Thoracic aorta (tissue), 2 donors: ENCODE results near the gene AHNAK. TPM values are rescaled to one million over a fixed set of nuclear protein-coding genes. Genes with fewer than 3 reads are reported as not detected.
"Not testable (repeated sequence)": the region's sequence is repeated elsewhere in the genome, so short reads cannot be mapped to it uniquely, and the experiment has no call there.

Source experiments
- ATAC-seq: fragments of 150-250 bp; one replicate; pipeline ENCODE4 v1.8.0; 2017; ENCODE audit warnings: low read depth; ENCODE audit not compliant: insufficient number of reproducible peaks, low FRiP score
- DNase-seq: peaks from one replicate; pipeline ENCODE4 v3.0.0-alpha.2; 2020; ENCODE audit warnings: low spot score
- H3K27ac ChIP-seq, 2 donors: fragments of 200-600 bp; sonication (generic); 1 replicate in 1 of 2; 2 replicates in 1 of 2; pipeline ENCODE4 v1.5.1; 2016; ENCODE audit warnings: mild to moderate bottlenecking in 2 of 2, moderate library complexity in 2 of 2
- H3K27me3 ChIP-seq: fragments of 200-600 bp; sonication (generic); replicated peaks from 2 replicates; pipeline ENCODE4 v1.6.0; 2016; ENCODE audit warnings: mild to moderate bottlenecking; ENCODE audit not compliant: insufficient read depth
- H3K36me3 ChIP-seq: fragments of 200-600 bp; sonication (generic); one replicate; pipeline ENCODE4 v1.5.1; 2016
- H3K4me1 ChIP-seq, 2 donors: fragments of 200-600 bp; sonication (generic); 1 replicate in 1 of 2; 2 replicates in 1 of 2; pipeline versions ENCODE4 v1.5.1 to v1.6.0; 2016; ENCODE audit warnings: low read depth in 2 of 2, mild to moderate bottlenecking in 1 of 2; ENCODE audit not compliant: control insufficient read depth in 1 of 2
- H3K4me3 ChIP-seq: fragments of 200-600 bp; sonication (generic); 2 replicates; pipeline ENCODE4 v1.5.1; 2016; ENCODE audit warnings: mild to moderate bottlenecking
- H3K9me3 ChIP-seq: fragments of 200-600 bp; sonication (generic); 2 replicates; pipeline ENCODE4 v1.5.1; 2016
- total RNA-seq, 2 donors: library from RNA; depleted of rRNA; stranded (reverse); fragments of >200 nt; gene quantifications; one replicate each; pipeline versions ENCODE4 v1.1.0 to v1.2.3, GENCODE V29; 2016
- TF ChIP-seq, protein P1 (sequence below): fragments of 200-600 bp; sonication (generic); IDR thresholded peaks from one replicate; pipeline ENCODE4 v1.5.1; 2019; ENCODE audit warnings: antibody characterized with exemption

The AHNAK gene
- total RNA-seq, 2 donors from 2014 or later, result 1,009 to 1,046 TPM

DNA sequence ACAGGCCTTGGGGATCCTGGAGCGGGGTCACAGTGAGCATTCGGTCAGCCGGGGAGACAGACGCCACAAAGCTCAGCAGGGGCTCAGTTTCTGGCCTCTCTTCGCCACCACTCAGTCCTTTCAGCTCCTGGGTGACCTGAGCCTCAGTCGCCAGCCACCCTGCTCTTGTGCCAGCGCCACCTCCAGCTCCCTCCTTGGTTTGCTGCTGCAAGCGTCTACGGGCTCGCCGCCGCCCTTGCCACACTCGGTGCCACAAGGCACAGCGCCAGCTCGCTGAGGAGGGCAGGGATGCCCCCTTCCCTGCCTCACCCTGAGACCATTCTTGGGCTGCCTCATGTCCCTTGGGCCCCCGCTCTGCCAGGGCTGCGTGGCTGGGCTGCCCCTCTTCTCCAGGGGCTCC, 28.6 kb upstream of the AHNAK start:
- peak overlapping the region; percentile 94 for H3K4me3 ChIP-seq
- TF ChIP-seq, protein P1, sequence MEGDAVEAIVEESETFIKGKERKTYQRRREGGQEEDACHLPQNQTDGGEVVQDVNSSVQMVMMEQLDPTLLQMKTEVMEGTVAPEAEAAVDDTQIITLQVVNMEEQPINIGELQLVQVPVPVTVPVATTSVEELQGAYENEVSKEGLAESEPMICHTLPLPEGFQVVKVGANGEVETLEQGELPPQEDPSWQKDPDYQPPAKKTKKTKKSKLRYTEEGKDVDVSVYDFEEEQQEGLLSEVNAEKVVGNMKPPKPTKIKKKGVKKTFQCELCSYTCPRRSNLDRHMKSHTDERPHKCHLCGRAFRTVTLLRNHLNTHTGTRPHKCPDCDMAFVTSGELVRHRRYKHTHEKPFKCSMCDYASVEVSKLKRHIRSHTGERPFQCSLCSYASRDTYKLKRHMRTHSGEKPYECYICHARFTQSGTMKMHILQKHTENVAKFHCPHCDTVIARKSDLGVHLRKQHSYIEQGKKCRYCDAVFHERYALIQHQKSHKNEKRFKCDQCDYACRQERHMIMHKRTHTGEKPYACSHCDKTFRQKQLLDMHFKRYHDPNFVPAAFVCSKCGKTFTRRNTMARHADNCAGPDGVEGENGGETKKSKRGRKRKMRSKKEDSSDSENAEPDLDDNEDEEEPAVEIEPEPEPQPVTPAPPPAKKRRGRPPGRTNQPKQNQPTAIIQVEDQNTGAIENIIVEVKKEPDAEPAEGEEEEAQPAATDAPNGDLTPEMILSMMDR, result no peak
- peaks cover 19 to 40% of the 10 kb centered on the region in 2 donors for H3K4me1 ChIP-seq
- H3K36me3 ChIP-seq, result peaks cover 32% of the 10 kb centered on the region
- no peak for DNase-seq
- no peaks in the 10 kb centered on the region for H3K27me3 ChIP-seq
- peak overlapping the region; percentile 90 to 94 for H3K27ac ChIP-seq
- ATAC-seq, result no peak
- no peaks in the 10 kb centered on the region for H3K9me3 ChIP-seq

DNA sequence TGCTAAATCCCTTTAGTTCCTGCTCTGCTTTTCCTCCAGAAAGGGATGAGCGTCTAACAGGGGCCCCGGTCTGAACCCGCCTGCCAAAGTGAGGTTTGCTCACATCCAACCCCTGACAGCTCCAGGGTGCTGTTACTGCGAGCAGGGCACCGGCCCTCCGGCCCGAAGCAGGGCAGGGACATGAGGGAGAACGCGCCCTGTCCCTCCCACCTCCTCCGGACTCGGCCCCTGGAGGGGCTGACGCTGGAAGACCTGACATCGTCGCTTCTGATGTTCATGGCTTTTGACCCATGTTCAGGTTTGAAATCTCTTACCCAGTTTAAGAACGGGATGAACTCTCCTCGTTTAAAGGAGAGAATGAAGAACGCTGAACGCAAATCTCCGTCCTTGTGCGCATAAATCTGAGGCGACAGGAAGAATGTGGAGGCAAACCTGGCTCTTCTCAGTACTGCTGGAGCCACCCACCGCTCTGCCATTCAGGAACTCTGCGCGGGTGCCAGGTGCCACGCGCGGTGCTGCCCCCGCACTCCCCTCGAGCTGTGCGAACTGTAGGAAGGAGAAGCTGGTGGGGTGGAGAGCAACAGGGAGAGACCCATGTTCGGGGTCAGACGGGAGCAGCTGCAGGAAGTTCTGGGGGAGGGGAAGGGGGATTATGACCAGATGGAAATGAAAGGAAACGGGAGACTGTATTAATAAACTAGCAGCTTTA, 27.9 kb upstream of the AHNAK start:
- DNase-seq, result no peak
- peak overlapping the region; percentile 90 to 94 for H3K27ac ChIP-seq
- no peaks in the 10 kb centered on the region for H3K27me3 ChIP-seq
- peak overlapping the region; percentile 94 for H3K4me3 ChIP-seq
- H3K9me3 ChIP-seq, result no peaks in the 10 kb centered on the region
- TF ChIP-seq, protein P1, result no peak
- peaks cover 19 to 46% of the 10 kb centered on the region in 2 donors for H3K4me1 ChIP-seq
- peaks cover 36% of the 10 kb centered on the region for H3K36me3 ChIP-seq
- ATAC-seq, result no peak

DNA sequence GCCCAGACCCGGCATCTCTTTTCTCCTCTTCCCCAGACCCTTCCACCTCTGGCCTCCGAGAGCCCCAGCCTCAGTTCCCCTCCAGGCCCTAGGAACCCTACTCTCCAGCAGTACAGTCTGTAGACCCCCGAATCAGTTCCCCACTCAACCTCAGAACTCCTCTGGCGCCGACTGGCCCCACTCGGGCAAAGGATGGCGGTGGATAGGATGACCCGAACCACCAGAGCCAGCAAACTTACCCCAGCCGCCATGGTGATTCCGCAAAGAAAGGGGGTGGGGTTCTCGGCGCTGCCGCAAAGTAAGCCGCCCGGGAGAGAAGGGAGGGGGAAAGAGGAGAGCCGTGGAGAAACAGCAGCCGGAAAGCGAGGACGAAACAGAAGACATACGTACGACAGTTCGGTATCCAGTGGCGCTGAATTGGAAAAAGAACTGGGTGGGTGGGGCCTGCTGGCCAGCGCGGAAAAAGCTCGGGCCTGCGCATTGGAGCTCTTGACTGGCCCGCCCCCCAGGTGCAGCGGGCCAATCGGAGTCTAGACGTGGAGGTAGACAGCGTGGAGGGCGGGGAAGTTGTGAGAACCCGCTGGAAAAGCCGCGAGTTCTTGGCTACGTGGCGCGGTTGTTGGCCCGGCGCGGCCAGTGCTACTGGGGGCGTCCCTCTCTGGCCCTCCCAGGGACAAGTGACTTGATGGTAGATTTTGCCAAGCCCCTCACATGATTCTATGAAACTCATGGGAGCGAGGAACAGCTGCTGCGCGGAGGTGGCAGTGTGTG, 27.2 kb upstream of the AHNAK start, which contains the start of gene EEF1G:
TSS of gene EEF1G (minus strand) at position 300 of the 771 bp plus-strand sequence. CDS start at position 251, 49 bp downstream.
- Histone ChIP-seq H3K27me3 (no peaks in the 10 kb centered on the region), H3K27ac (peak within 1 kb of the TSS; percentile 90 to 94), H3K36me3 (peaks cover 43% of the 10 kb centered on the region), H3K4me1 (peaks cover 19 to 46% of the 10 kb centered on the region in 2 donors), H3K4me3 (peak within 1 kb of the TSS; percentile 94), H3K9me3 (no peaks in the 10 kb centered on the region)
- TF ChIP-seq, protein P1, result no peak
- peak; percentile 89 for ATAC-seq
- DNase-seq, result peak; percentile 99

DNA sequence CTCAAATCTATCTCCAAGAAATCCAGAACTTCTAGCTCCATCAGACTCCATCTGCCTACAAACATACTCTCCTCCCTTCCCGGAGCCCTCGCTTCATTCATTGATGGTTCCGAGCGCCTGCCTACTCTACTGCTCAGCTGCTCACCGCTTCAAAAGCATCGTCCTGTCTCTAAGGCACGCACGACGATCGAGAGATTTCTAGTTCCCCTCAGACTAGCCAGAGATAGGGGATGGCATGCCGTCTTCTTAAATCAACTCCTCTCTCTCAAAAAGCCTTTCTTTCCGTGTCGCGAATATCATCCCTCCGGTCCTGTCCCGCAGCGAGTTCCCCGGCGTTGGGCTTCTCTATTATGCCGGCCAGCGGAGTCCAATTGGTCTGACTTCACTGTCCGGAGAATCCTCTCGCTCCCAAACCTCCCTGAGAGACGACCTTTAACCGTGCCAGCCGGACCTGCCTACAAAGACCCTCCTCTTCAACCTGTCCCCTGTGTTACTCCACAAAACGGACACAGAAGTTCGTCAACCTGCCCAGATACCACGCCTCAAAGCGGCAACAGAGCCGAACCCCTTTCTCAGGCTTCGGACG, 26.5 kb upstream of the AHNAK start:
- Histone ChIP-seq H3K36me3 (peaks cover 43% of the 10 kb centered on the region), H3K27me3 (no peaks in the 10 kb centered on the region), H3K4me3 (peak overlapping the region; percentile 94), H3K9me3 (no peaks in the 10 kb centered on the region), H3K4me1 (peaks cover 19 to 46% of the 10 kb centered on the region in 2 donors), H3K27ac (peak overlapping the region; percentile 69 to 90)
- no peak for ATAC-seq
- TF ChIP-seq, protein P1, result no peak
- no peak for DNase-seq

DNA sequence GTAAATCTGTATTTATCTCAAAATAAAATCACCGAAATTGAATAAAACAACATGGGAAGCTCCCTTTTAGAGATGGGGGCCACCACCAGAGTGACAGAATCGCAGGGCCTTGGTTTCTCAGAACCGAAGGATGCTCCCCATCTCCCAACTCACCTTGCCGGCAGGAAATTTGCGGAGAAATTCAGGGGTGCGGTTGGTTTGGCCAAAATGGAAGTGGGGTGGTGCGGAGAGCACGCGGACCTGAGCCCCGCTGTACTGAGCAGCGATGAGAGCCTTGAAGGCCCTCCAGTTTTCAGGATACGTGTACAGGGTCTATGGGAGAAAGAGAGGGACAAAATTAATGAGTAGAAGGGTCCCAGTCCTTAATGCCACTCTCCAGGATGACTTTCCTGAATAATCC, 25.8 kb upstream of the AHNAK start:
- peaks cover 43% of the 10 kb centered on the region for H3K36me3 ChIP-seq
- H3K4me3 ChIP-seq, result peak overlapping the region; percentile 94
- DNase-seq (no peak), ATAC-seq (no peak)
- H3K27ac ChIP-seq, result peak overlapping the region; percentile 69 to 90
- H3K27me3 ChIP-seq, result no peaks in the 10 kb centered on the region
- H3K9me3 ChIP-seq, result no peaks in the 10 kb centered on the region
- TF ChIP-seq, protein P1, result no peak
- peaks cover 19 to 46% of the 10 kb centered on the region in 2 donors for H3K4me1 ChIP-seq

DNA sequence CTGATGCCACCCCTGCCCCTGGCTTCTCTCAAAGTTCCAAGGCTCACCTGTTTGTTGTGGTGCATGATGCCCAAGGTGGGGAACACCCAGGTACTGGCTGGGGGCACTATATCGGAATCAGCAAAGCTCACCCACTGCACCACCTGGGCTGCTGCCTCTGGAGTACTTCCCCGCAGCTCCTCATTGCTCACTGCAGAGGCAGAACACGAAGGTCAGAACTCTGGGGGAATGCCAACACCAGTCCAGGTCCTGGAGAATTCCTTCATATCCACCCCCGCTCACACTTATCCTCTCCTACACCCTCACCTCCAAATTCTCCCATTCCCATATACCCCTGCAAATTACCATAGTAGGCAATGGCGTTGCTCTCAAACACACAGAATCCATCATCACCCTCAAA, 24.9 kb upstream of the AHNAK start:
- not testable (repeated sequence) for H3K9me3 ChIP-seq, H3K4me3 ChIP-seq, H3K27ac ChIP-seq, ATAC-seq, DNase-seq, H3K27me3 ChIP-seq
- H3K36me3 ChIP-seq, result peaks cover 52% of the 10 kb centered on the region
- peaks cover 19 to 46% of the 10 kb centered on the region in 2 donors for H3K4me1 ChIP-seq

DNA sequence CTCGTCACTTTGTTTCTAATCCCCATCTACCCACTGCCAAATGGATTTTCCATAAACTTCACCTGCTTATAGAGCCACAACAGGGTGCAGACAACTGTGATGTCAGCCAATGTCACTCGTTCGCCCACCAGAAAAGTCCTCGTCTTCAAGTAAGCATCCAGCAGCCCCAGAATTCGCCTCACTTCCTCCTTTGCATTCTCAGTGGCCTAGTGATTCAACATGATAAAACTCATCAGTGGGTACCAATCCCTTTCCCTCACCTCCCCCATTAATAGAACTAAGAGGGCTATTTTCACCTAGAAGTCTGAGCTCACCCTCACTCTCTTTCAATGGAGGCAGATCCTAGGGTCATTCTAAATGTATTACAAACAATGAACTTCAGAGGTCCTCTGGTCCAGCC, 24.3 kb upstream of the AHNAK start:
- not testable (repeated sequence) for H3K27ac ChIP-seq, H3K27me3 ChIP-seq, H3K4me3 ChIP-seq, ATAC-seq, DNase-seq, H3K9me3 ChIP-seq
- peaks cover 48% of the 10 kb centered on the region for H3K36me3 ChIP-seq
- peaks cover 19 to 40% of the 10 kb centered on the region in 2 donors for H3K4me1 ChIP-seq
